ENCODE measurements around the gene AATF.

Gene AATF

GRCh38 chr17:37026531-37026869 is 77.7 kb downstream of the AATF start:
- Histone ChIP-seq H3F3A (ENCODE audit: insufficient read depth, low read length) (no peaks in the 10 kb centered on the region), H3K36me3 (replicated peaks; ENCODE audit: insufficient read depth, low read length) (no peaks in the 10 kb centered on the region), H3K9me2 (replicated peaks; ENCODE audit: insufficient read depth, low read length) (no peaks in the 10 kb centered on the region), H3K4me1 (ENCODE audit: low read length) (no peaks in the 10 kb centered on the region), H3K9me3 (replicated peaks; ENCODE audit: insufficient read depth, low read length) (no peaks in the 10 kb centered on the region), H3K4me2 (ENCODE audit: low read depth, low read length) (no peak overlapping the region), H3K4me3 (ENCODE audit: low read length) (no peak overlapping the region), H4K20me1 (ENCODE audit: insufficient read depth, low read length) (no peaks in the 10 kb centered on the region), H3K27me3 (replicated peaks; ENCODE audit: insufficient read depth, low read length) (no peaks in the 10 kb centered on the region), H2AFZ (ENCODE audit: low read length) (no peak overlapping the region), H3K27ac (ENCODE audit: low read length) (no peak overlapping the region), H3K79me2 (ENCODE audit: low read length) (no peaks in the 10 kb centered on the region), H3K9ac (ENCODE audit: low read length) (no peak overlapping the region)
- no peak for DNase-seq
- no peak for TF ChIP-seq EZH2phosphoT487 (IDR thresholded peaks at IDR 0.05; ENCODE audit: low read length)
- no peak for TF ChIP-seq EZH2 (optimal IDR thresholded peaks at IDR 0.05; ENCODE audit: low read depth, low read length)
- TF ChIP-seq, protein P1, sequence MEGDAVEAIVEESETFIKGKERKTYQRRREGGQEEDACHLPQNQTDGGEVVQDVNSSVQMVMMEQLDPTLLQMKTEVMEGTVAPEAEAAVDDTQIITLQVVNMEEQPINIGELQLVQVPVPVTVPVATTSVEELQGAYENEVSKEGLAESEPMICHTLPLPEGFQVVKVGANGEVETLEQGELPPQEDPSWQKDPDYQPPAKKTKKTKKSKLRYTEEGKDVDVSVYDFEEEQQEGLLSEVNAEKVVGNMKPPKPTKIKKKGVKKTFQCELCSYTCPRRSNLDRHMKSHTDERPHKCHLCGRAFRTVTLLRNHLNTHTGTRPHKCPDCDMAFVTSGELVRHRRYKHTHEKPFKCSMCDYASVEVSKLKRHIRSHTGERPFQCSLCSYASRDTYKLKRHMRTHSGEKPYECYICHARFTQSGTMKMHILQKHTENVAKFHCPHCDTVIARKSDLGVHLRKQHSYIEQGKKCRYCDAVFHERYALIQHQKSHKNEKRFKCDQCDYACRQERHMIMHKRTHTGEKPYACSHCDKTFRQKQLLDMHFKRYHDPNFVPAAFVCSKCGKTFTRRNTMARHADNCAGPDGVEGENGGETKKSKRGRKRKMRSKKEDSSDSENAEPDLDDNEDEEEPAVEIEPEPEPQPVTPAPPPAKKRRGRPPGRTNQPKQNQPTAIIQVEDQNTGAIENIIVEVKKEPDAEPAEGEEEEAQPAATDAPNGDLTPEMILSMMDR (IDR thresholded peaks at IDR 0.05; ENCODE audit: low read length): no peak

GRCh38 chr17:37028040-37028439 is 79.3 kb downstream of the AATF start:
- no peaks in the 10 kb centered on the region for H3K9me2 ChIP-seq (replicated peaks; ENCODE audit: insufficient read depth, low read length)
- TF ChIP-seq EZH2phosphoT487 (IDR thresholded peaks at IDR 0.05; ENCODE audit: low read length): no peak
- no peaks in the 10 kb centered on the region for H3K27me3 ChIP-seq (replicated peaks; ENCODE audit: insufficient read depth, low read length)
- H3K79me2 ChIP-seq (ENCODE audit: low read length): no peaks in the 10 kb centered on the region
- H2AFZ ChIP-seq (ENCODE audit: low read length): no peak overlapping the region
- no peaks in the 10 kb centered on the region for H3F3A ChIP-seq (ENCODE audit: insufficient read depth, low read length)
- H3K4me1 ChIP-seq (ENCODE audit: low read length): no peaks in the 10 kb centered on the region
- H3K36me3 ChIP-seq (replicated peaks; ENCODE audit: insufficient read depth, low read length): no peaks in the 10 kb centered on the region
- no peak overlapping the region for H3K9ac ChIP-seq (ENCODE audit: low read length)
- no peaks in the 10 kb centered on the region for H4K20me1 ChIP-seq (ENCODE audit: insufficient read depth, low read length)
- no peak overlapping the region for H3K4me2 ChIP-seq (ENCODE audit: low read depth, low read length)
- H3K9me3 ChIP-seq (replicated peaks; ENCODE audit: insufficient read depth, low read length): no peaks in the 10 kb centered on the region
- no peak overlapping the region for H3K27ac ChIP-seq (ENCODE audit: low read length)
- DNase-seq: no peak
- H3K4me3 ChIP-seq (ENCODE audit: low read length): no peak overlapping the region

DNA sequence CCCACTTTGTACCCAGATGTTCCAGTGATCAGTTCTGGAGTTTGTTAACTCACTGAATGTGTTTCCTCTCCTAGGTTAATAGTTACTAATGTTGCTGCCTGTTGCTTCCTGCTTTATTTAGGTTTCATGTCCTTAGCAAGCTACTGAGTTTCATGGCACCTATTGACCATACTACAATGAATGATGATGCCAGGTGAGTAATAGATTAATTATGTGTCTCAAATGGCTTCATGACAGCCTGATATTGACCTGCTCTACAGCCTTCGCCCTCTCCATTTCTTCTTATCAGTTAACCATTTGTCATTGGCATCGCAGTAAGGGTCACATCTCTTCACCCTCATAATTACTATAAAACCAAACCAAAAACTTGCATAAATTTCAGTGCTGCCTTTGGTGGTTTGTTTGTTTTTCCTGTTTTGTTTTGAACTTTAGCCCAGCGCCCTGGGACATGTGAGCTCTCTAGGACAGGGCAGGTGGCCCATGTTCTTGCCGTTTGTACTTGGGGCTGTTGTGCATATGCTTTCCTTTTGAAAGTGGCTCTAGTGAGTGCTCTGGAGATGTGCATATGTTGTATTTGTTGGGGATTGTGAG is 82.8 kb downstream of the AATF start:
- no peaks in the 10 kb centered on the region for H3F3A ChIP-seq (ENCODE audit: insufficient read depth, low read length)
- H3K9me2 ChIP-seq (replicated peaks; ENCODE audit: insufficient read depth, low read length): no peaks in the 10 kb centered on the region
- H3K9ac ChIP-seq (ENCODE audit: low read length): no peak overlapping the region
- no peaks in the 10 kb centered on the region for H3K79me2 ChIP-seq (ENCODE audit: low read length)
- TF ChIP-seq EZH2phosphoT487 (IDR thresholded peaks at IDR 0.05; ENCODE audit: low read length): no peak
- no peak for TF ChIP-seq EZH2 (optimal IDR thresholded peaks at IDR 0.05; ENCODE audit: low read depth, low read length)
- TF ChIP-seq, protein P1 (IDR thresholded peaks at IDR 0.05; ENCODE audit: low read length): no peak
- H3K9me3 ChIP-seq (replicated peaks; ENCODE audit: insufficient read depth, low read length): no peaks in the 10 kb centered on the region
- no peak overlapping the region for H3K27ac ChIP-seq (ENCODE audit: low read length)
- DNase-seq: no peak
- H3K4me3 ChIP-seq (ENCODE audit: low read length): no peak overlapping the region
- H2AFZ ChIP-seq (ENCODE audit: low read length): no peak overlapping the region
- H3K4me1 ChIP-seq (ENCODE audit: low read length): no peaks in the 10 kb centered on the region
- no peaks in the 10 kb centered on the region for H4K20me1 ChIP-seq (ENCODE audit: insufficient read depth, low read length)
- H3K36me3 ChIP-seq (replicated peaks; ENCODE audit: insufficient read depth, low read length): no peaks in the 10 kb centered on the region
- no peak overlapping the region for H3K4me2 ChIP-seq (ENCODE audit: low read depth, low read length)
- no peaks in the 10 kb centered on the region for H3K27me3 ChIP-seq (replicated peaks; ENCODE audit: insufficient read depth, low read length)

- Histone ChIP-seq H3K4me1 (ENCODE audit: low read length) (no peaks in the 10 kb centered on the region), H3K4me2 (ENCODE audit: low read depth, low read length) (no peak overlapping the region), H3K27ac (ENCODE audit: low read length) (no peak overlapping the region), H2AFZ (ENCODE audit: low read length) (no peak overlapping the region), H3K4me3 (ENCODE audit: low read length) (no peak overlapping the region), H3K9me3 (replicated peaks; ENCODE audit: insufficient read depth, low read length) (no peaks in the 10 kb centered on the region), H3K9ac (ENCODE audit: low read length) (no peak overlapping the region), H4K20me1 (ENCODE audit: insufficient read depth, low read length) (no peaks in the 10 kb centered on the region), H3K27me3 (replicated peaks; ENCODE audit: insufficient read depth, low read length) (no peaks in the 10 kb centered on the region), H3K36me3 (replicated peaks; ENCODE audit: insufficient read depth, low read length) (no peaks in the 10 kb centered on the region), H3K79me2 (ENCODE audit: low read length) (no peaks in the 10 kb centered on the region), H3F3A (ENCODE audit: insufficient read depth, low read length) (no peaks in the 10 kb centered on the region), H3K9me2 (replicated peaks; ENCODE audit: insufficient read depth, low read length) (no peaks in the 10 kb centered on the region)
- TF ChIP-seq EZH2phosphoT487 (IDR thresholded peaks at IDR 0.05; ENCODE audit: low read length): no peak
- TF ChIP-seq EZH2 (optimal IDR thresholded peaks at IDR 0.05; ENCODE audit: low read depth, low read length): no peak
- TF ChIP-seq, protein P1 (IDR thresholded peaks at IDR 0.05; ENCODE audit: low read length): no peak
- DNase-seq: no peak
Observed at GRCh38 chr17:37037590-37038155, 88.9 kb downstream of the AATF start.
